ENCODE measurements around the gene RET.

DNA sequence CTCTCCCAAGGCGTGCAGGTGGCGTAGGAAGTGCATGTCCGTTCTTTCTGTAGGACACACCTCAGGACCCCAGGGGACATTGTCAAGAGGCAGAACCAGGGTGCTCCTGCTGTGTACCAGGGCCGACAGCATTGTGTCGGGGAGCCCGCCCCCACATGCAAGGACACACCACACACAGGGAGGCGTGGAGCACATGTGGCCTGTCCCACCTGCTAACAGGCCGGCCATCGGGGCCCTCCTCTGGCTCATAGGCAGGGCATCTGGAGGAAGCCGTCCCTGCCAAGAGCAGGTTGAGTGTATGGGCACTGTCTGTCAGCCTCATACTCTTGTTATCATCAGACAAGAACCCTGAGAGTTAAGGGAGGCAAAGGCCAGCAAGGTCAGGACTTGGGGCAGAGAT lies 12.7 kb downstream of the RET start:
- no peak for TF ChIP-seq POLR2AphosphoS5 (IDR thresholded peaks at IDR 0.05)
- TF ChIP-seq CTCF (IDR thresholded peaks at IDR 0.05), result no peak
- TF ChIP-seq POLR2A (IDR thresholded peaks at IDR 0.05), result no peak

All from sigmoid colon (tissue), 4 donors.